ENCODE results near the gene CCDC159. TPM values are rescaled to one million over a fixed set of nuclear protein-coding genes. Genes with fewer than 3 reads are reported as not detected.
A peak's percentile ranks its signal among the peaks of the same experiment; 100 is the strongest.
"Not testable (repeated sequence)": the region's sequence is repeated elsewhere in the genome, so short reads cannot be mapped to it uniquely, and the experiment has no call there.

The CCDC159 gene
- polyA plus RNA-seq, 4 donors, result 24.1 to 70.4 (median 50.3) TPM

- Histone ChIP-seq H3K36me3 (ENCODE audit: control insufficient read depth in 3 of 3, insufficient read depth in 2 of 3, low read depth in 1 of 3, low read length in 3 of 3) (peaks cover 0 to 55% (median 2%) of the 10 kb centered on the region in 3 donors), H3K4me3 (ENCODE audit: low read depth in 1 of 3, low read length in 3 of 3) (peak overlapping the region in 1 of 3 donors; percentile 81), H3K27ac (ENCODE audit: low read depth in 1 of 3, low read length in 2 of 3) (peak overlapping the region in 2 of 3 donors; percentile 28 to 58), H3K4me1 (ENCODE audit: control insufficient read depth in 3 of 3, insufficient read depth in 2 of 3, low read depth in 1 of 3, low read length in 2 of 3) (peaks cover 4 to 35% (median 5%) of the 10 kb centered on the region in 3 donors)
- FAIRE-seq; DNase-seq; H3K27me3 ChIP-seq (ENCODE audit: control insufficient read depth in 3 of 3, insufficient read depth in 3 of 3, low read length in 3 of 3); H3K9me3 ChIP-seq (ENCODE audit: control insufficient read depth in 2 of 2, insufficient read depth in 1 of 2, low read depth in 1 of 2, low read length in 1 of 2): not testable (repeated sequence)
- 75 to 83% (median 79%) methylated on average over 8 of the region's 8 CpGs for WGBS, 3 donors
Measured at GRCh38 chr19:11340099-11340467, 6.2 kb upstream of the CCDC159 start.

GRCh38 chr19:11342429-11342828 is 3.9 kb upstream of the CCDC159 start:
- FAIRE-seq (no peak), DNase-seq (no peak)
- 90 to 92% (median 90%) methylated on average over 3 of the region's 3 CpGs for WGBS, 3 donors
- Histone ChIP-seq H3K9me3 (ENCODE audit: control insufficient read depth in 2 of 2, insufficient read depth in 1 of 2, low read depth in 1 of 2, low read length in 1 of 2) (peaks cover 0 to 3% of the 10 kb centered on the region in 2 donors), H3K4me3 (ENCODE audit: low read depth in 1 of 3, low read length in 3 of 3) (no peak overlapping the region), H3K27ac (ENCODE audit: low read depth in 1 of 3, low read length in 2 of 3) (no peak overlapping the region), H3K36me3 (ENCODE audit: control insufficient read depth in 3 of 3, insufficient read depth in 2 of 3, low read depth in 1 of 3, low read length in 3 of 3) (peaks cover 0 to 32% (median 0%) of the 10 kb centered on the region in 3 donors), H3K27me3 (ENCODE audit: control insufficient read depth in 3 of 3, insufficient read depth in 3 of 3, low read length in 3 of 3) (no peaks in the 10 kb centered on the region), H3K4me1 (ENCODE audit: control insufficient read depth in 3 of 3, insufficient read depth in 2 of 3, low read depth in 1 of 3, low read length in 2 of 3) (peaks cover 5 to 36% (median 8%) of the 10 kb centered on the region in 3 donors)

GRCh38 chr19:11345122-11345803 is 1.1 kb upstream of the CCDC159 start:
- H3K4me3 ChIP-seq (ENCODE audit: low read depth in 1 of 3, low read length in 3 of 3), result peak overlapping the region; percentile 64 to 92 (median 67)
- H3K36me3 ChIP-seq (ENCODE audit: control insufficient read depth in 3 of 3, insufficient read depth in 2 of 3, low read depth in 1 of 3, low read length in 3 of 3), result peaks cover 0 to 29% (median 0%) of the 10 kb centered on the region in 3 donors
- H3K4me1 ChIP-seq (ENCODE audit: control insufficient read depth in 3 of 3, insufficient read depth in 2 of 3, low read depth in 1 of 3, low read length in 2 of 3), result peaks cover 4 to 31% (median 5%) of the 10 kb centered on the region in 3 donors
- 18 to 41% (median 38%) methylated on average over 15 of the region's 15 CpGs for WGBS, 3 donors
- H3K27ac ChIP-seq (ENCODE audit: low read depth in 1 of 3, low read length in 2 of 3), result peak overlapping the region; percentile 59 to 86 (median 84)
- H3K27me3 ChIP-seq (ENCODE audit: control insufficient read depth in 3 of 3, insufficient read depth in 3 of 3, low read length in 3 of 3), result no peaks in the 10 kb centered on the region
- no peak for FAIRE-seq
- peaks cover 0 to 11% of the 10 kb centered on the region in 2 donors for H3K9me3 ChIP-seq (ENCODE audit: control insufficient read depth in 2 of 2, insufficient read depth in 1 of 2, low read depth in 1 of 2, low read length in 1 of 2)
- DNase-seq, result peak; percentile 33 to 47

GRCh38 chr19:11347546-11348039 is 1.3 kb downstream of the CCDC159 start:
- FAIRE-seq, result no peak
- WGBS, 3 donors, result 71 to 77% (median 73%) methylated on average over 6 to 7 of the region's 7 CpGs
- H3K36me3 ChIP-seq (ENCODE audit: control insufficient read depth in 3 of 3, insufficient read depth in 2 of 3, low read depth in 1 of 3, low read length in 3 of 3), result peaks cover 0 to 15% (median 0%) of the 10 kb centered on the region in 3 donors
- H3K27me3 ChIP-seq (ENCODE audit: control insufficient read depth in 3 of 3, insufficient read depth in 3 of 3, low read length in 3 of 3), result no peaks in the 10 kb centered on the region
- H3K27ac ChIP-seq (ENCODE audit: low read depth in 1 of 3, low read length in 2 of 3), result no peak overlapping the region
- peaks cover 0 to 8% of the 10 kb centered on the region in 2 donors for H3K9me3 ChIP-seq (ENCODE audit: control insufficient read depth in 2 of 2, insufficient read depth in 1 of 2, low read depth in 1 of 2, low read length in 1 of 2)
- H3K4me3 ChIP-seq (ENCODE audit: low read depth in 1 of 3, low read length in 3 of 3), result no peak overlapping the region
- H3K4me1 ChIP-seq (ENCODE audit: control insufficient read depth in 3 of 3, insufficient read depth in 2 of 3, low read depth in 1 of 3, low read length in 2 of 3), result peaks cover 4 to 31% (median 5%) of the 10 kb centered on the region in 3 donors
- no peak for DNase-seq

- DNase-seq, result no peak
- FAIRE-seq, result no peak
- Histone ChIP-seq H3K4me1 (ENCODE audit: control insufficient read depth in 3 of 3, insufficient read depth in 2 of 3, low read depth in 1 of 3, low read length in 2 of 3) (peaks cover 0 to 16% (median 4%) of the 10 kb centered on the region in 3 donors), H3K27me3 (ENCODE audit: control insufficient read depth in 3 of 3, insufficient read depth in 3 of 3, low read length in 3 of 3) (no peaks in the 10 kb centered on the region), H3K36me3 (ENCODE audit: control insufficient read depth in 3 of 3, insufficient read depth in 2 of 3, low read depth in 1 of 3, low read length in 3 of 3) (peaks cover 0 to 7% (median 0%) of the 10 kb centered on the region in 3 donors), H3K9me3 (ENCODE audit: control insufficient read depth in 2 of 2, insufficient read depth in 1 of 2, low read depth in 1 of 2, low read length in 1 of 2) (peaks cover 0 to 8% of the 10 kb centered on the region in 2 donors), H3K4me3 (ENCODE audit: low read depth in 1 of 3, low read length in 3 of 3) (no peak overlapping the region), H3K27ac (ENCODE audit: low read depth in 1 of 3, low read length in 2 of 3) (no peak overlapping the region)
- 90 to 91% (median 90%) methylated on average over 4 of the region's 4 CpGs for WGBS, 3 donors
Measured at GRCh38 chr19:11349171-11349570, 2.9 kb downstream of the CCDC159 start.

- 95 to 98% (median 95%) methylated on average over 4 of the region's 4 CpGs for WGBS, 3 donors
Measured at GRCh38 chr19:11354102-11354501, 7.8 kb downstream of the CCDC159 start.

GRCh38 chr19:11355160-11356073 is 9.1 kb downstream of the CCDC159 start, which contains the start of gene PLPPR2:
Gene PLPPR2, plus strand, starts transcription at chr19:11355432. Its CDS starts 2,242 bp downstream, at chr19:11357674.
- FAIRE-seq, result no peak
- 3 to 6% (median 5%) methylated on average over 43 to 62 of the region's 62 CpGs for WGBS, 3 donors

More at GRCh38 chr19:11354102-11354501, 7.8 kb downstream of the CCDC159 start:
- not testable (repeated sequence) for H3K27ac ChIP-seq (ENCODE audit: low read depth in 1 of 3, low read length in 2 of 3); H3K9me3 ChIP-seq (ENCODE audit: control insufficient read depth in 2 of 2, insufficient read depth in 1 of 2, low read depth in 1 of 2, low read length in 1 of 2); H3K4me3 ChIP-seq (ENCODE audit: low read depth in 1 of 3, low read length in 3 of 3); FAIRE-seq; DNase-seq; H3K4me1 ChIP-seq (ENCODE audit: control insufficient read depth in 3 of 3, insufficient read depth in 2 of 3, low read depth in 1 of 3, low read length in 2 of 3); H3K36me3 ChIP-seq (ENCODE audit: control insufficient read depth in 3 of 3, insufficient read depth in 2 of 3, low read depth in 1 of 3, low read length in 3 of 3)
- peaks cover 0 to 13% (median 0%) of the 10 kb centered on the region in 3 donors for H3K27me3 ChIP-seq (ENCODE audit: control insufficient read depth in 3 of 3, insufficient read depth in 3 of 3, low read length in 3 of 3)

GRCh38 chr19:11356074-11356397 is 9.7 kb downstream of the CCDC159 start:
- peaks cover 0 to 19% (median 0%) of the 10 kb centered on the region in 3 donors for H3K27me3 ChIP-seq (ENCODE audit: control insufficient read depth in 3 of 3, insufficient read depth in 3 of 3, low read length in 3 of 3)
- no peaks in the 10 kb centered on the region for H3K9me3 ChIP-seq (ENCODE audit: control insufficient read depth in 2 of 2, insufficient read depth in 1 of 2, low read depth in 1 of 2, low read length in 1 of 2)
- peaks cover 0 to 15% (median 0%) of the 10 kb centered on the region in 3 donors for H3K36me3 ChIP-seq (ENCODE audit: control insufficient read depth in 3 of 3, insufficient read depth in 2 of 3, low read depth in 1 of 3, low read length in 3 of 3)
- DNase-seq (no peak), FAIRE-seq (no peak)
- whole genome bisulfite sequencing, 3 donors, result 86 to 92% (median 87%) methylated on average over 6 of the region's 6 CpGs
- H3K4me1 ChIP-seq (ENCODE audit: control insufficient read depth in 3 of 3, insufficient read depth in 2 of 3, low read depth in 1 of 3, low read length in 2 of 3), result peaks cover 0 to 9% (median 0%) of the 10 kb centered on the region in 3 donors
- no peak overlapping the region for H3K27ac ChIP-seq (ENCODE audit: low read depth in 1 of 3, low read length in 2 of 3)
- peak overlapping the region in 2 of 3 donors; percentile 34 to 40 for H3K4me3 ChIP-seq (ENCODE audit: low read depth in 1 of 3, low read length in 3 of 3)

More at GRCh38 chr19:11355160-11356073, 9.1 kb downstream of the CCDC159 start, which contains the start of gene PLPPR2:
- peak; percentile 79 to 89 for DNase-seq
- Histone ChIP-seq H3K27ac (ENCODE audit: low read depth in 1 of 3, low read length in 2 of 3) (no peak within 1 kb of the TSS), H3K27me3 (ENCODE audit: control insufficient read depth in 3 of 3, insufficient read depth in 3 of 3, low read length in 3 of 3) (peaks cover 0 to 14% (median 0%) of the 10 kb centered on the region in 3 donors), H3K9me3 (ENCODE audit: control insufficient read depth in 2 of 2, insufficient read depth in 1 of 2, low read depth in 1 of 2, low read length in 1 of 2) (no peaks in the 10 kb centered on the region), H3K4me3 (ENCODE audit: low read depth in 1 of 3, low read length in 3 of 3) (peak within 1 kb of the TSS; percentile 34 to 40 (median 35)), H3K36me3 (ENCODE audit: control insufficient read depth in 3 of 3, insufficient read depth in 2 of 3, low read depth in 1 of 3, low read length in 3 of 3) (peaks cover 0 to 13% (median 0%) of the 10 kb centered on the region in 3 donors), H3K4me1 (ENCODE audit: control insufficient read depth in 3 of 3, insufficient read depth in 2 of 3, low read depth in 1 of 3, low read length in 2 of 3) (peaks cover 0 to 4% (median 0%) of the 10 kb centered on the region in 3 donors)
